ENCODE data around the gene EPB42.

- TF ChIP-seq CTCF (IDR thresholded peaks at IDR 0.05) (no peak), POLR2A (IDR thresholded peaks at IDR 0.05) (no peak), POLR2AphosphoS5 (IDR thresholded peaks at IDR 0.05) (no peak), EP300 (IDR thresholded peaks at IDR 0.05) (no peak)
Measured at GRCh38 chr15:43212951-43213350, 7.9 kb downstream of the EPB42 start.

All from stomach (tissue), 4 donors.